GM21529 (cell line): ENCODE results near the gene ABCC8.

ENCODE experiments used
- ATAC-seq: cut with Tn5 transposase; IDR thresholded peaks from one replicate; pipeline ENCODE4 v1.9.1; 2021; ENCODE audit not compliant: unreplicated experiment

Gene ABCC8

GRCh38 chr11:17406818-17407149 lies 69.9 kb downstream of the ABCC8 start:
- no peak for ATAC-seq

DNA sequence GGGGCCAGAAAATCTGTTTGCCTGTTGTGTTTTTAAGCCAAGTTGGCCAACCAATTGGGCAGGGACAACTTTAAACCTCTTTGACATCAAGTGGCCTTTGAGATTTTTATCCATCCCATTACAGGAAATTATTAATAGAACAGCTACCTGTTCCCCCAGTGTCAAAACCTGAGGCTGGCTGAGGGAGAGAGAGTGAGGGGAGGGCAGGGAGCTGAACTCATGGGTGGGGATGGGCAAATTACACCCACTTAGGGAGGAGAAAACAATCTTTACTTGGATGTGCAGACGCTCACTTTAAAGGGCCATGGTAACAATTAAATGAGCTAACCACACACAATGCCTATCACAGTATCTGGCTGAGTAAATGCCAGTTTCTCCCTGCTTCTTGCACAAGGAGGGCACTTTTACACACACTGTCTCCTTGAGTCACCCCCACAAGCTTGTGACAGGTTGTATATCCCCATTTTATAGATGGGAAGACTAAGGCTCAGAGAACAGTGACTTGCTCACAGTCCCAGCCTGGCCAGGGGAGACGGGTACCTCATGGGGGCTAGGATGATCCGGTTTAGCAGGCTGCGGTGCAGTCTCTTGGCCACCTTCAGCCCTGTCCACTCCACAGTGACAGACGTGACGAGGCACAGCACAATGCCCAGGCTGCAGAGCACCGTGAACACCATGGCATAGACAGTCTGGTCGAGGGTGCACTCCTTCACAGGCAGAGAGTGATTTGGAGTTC lies 70.4 kb downstream of the ABCC8 start:
- ATAC-seq, result no peak

DNA sequence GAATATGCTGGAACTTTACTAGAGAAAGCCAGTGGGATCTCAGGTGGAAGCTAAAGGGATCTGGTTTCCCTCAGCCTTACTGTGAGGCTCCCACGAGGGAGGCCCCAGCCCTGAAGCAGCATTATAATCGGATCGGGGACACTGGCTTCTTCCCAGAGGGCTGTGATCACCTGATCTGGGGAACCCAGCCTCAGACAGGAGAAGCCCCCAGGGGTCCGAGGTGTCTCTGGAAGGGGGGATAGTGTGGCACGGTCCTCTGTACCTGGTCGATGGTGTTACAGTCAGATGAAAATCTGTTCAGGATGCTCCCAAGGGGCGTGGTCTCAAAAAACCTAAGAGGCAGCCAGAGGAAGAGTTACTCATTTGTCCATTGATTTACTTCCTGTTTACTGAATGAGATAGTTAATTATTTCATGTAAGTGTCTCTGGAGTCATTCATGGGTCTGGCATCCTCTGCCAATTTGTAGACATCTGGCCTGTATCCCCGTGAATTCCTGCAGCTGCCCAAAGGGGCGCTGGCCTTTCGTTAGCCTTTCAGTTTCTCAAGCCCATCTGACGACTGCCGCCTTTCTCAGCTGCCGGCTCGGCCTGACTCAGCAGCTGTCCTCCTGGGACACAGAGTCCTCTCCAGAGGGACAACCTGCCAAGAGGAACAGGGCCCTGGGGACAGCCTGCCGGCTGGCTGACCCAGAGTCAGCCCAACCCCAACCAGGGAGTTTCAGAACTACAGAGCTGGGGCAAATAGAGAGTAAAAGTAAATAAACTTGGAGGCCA lies 71.2 kb downstream of the ABCC8 start:
- ATAC-seq, result peak; percentile 70

DNA sequence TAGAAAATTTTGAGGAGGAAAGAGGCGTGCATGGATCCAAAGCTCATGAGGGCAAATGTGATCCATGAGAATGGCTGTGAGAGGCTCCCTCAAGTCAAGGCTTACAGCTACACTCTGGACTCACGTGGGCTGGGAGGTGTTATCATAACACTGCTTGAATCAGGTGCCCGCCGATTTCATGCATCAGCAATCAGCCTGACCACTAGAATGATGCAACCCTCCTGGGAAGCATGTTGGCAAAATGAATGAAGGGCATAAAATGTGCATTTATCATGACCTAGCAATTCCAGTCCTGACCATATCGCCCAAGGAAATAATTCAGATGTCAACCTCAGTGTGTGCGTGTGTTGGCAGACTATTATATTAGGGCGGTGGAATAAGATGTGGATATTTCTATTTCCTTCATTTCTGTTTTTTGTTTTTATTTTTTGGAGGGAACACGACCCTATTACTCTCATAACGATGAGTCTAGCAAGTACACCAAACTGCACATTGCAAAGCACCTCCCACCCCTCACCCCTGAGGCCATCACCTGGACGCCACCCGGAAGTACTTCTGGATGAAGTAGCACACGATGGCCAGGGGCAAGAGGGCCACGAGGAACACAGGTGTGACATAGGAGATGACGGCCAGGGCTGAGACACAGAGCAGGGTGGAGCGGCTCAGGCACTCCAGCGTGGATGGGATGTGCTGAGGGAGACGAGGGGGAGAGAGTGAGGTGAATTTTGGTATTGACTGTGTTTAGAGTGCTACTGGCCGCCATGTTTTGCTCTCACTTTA lies 72.5 kb downstream of the ABCC8 start:
- no peak for ATAC-seq

GRCh38 chr11:17402486-17402885 lies 74.2 kb downstream of the ABCC8 start:
- ATAC-seq, result no peak

GRCh38 chr11:17401841-17402240 lies 74.8 kb downstream of the ABCC8 start:
- ATAC-seq, result no peak

DNA sequence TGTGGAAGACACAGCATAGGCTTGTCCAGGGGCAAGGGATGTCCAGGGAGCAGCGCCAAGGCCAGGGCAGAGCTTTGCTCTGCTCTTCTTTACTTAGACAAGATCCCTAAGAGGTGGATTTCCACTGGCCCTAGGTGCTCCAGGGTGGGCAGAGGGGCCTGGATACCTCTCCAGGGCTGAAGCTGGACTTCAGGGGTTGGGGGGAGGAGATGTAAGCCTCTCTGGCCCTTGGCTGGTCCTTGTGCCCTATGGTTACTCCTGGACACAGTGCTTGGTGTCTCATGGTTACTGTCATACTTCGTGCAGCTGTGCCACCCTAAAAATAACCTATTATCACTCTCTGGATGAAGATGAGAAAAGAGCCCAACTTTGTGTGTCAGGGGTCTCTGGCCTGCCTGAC lies 75.3 kb downstream of the ABCC8 start:
- ATAC-seq, result no peak

DNA sequence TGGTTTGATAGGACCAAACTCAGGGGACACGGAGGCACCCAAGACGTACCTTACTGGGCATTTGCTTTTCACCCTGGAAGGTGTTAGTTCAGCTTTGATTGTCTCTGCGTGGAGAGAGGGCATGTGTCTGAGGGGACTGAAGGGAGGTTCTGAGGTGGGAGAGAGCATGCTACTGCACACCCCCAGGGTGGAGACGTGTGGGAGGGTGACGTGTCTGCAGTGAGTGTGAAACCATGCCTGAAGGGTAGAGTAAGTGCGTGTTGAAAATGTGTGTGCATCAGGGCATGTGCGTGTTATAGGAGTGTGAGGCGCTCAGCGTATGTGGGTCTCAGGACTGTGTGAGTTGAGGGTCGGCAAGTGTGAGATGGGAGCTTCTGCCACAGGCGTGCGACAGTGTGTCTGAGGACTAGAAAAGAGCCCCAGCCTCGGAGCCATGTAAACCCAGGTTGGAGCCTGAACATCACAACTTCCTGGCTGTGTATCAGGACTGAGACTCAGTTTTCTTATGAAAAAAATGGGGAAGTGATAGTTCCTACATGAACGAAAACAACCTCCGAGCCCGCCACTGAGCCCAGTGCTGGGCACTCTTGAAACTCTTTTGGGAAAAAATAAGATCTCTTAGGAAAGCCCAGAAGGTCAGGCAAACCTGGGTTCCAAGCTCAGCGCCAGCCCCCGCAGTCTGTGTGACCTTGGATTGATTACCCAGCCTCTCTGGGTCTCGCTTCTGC lies 76.4 kb downstream of the ABCC8 start:
- ATAC-seq, result peak; percentile 71

DNA sequence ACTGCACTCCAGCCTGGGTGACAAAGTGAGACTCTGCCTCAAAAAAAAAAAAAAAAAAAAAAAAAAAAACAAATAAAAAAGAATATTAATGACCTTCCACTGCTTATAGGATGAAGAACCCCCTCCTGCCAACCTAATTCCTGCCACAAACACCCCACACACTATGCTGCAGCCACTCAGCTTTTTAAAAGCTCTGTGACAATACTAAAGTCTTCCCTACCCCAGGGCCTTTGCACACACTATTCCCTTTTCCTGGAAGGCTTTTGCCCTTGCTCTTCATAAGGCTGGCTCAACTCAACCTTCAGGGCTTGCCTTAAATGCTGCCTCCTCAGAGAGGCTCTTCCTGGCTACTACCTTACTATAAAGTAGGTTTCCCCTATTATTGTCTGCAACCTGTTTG lies 77.4 kb downstream of the ABCC8 start:
- no peak for ATAC-seq

DNA sequence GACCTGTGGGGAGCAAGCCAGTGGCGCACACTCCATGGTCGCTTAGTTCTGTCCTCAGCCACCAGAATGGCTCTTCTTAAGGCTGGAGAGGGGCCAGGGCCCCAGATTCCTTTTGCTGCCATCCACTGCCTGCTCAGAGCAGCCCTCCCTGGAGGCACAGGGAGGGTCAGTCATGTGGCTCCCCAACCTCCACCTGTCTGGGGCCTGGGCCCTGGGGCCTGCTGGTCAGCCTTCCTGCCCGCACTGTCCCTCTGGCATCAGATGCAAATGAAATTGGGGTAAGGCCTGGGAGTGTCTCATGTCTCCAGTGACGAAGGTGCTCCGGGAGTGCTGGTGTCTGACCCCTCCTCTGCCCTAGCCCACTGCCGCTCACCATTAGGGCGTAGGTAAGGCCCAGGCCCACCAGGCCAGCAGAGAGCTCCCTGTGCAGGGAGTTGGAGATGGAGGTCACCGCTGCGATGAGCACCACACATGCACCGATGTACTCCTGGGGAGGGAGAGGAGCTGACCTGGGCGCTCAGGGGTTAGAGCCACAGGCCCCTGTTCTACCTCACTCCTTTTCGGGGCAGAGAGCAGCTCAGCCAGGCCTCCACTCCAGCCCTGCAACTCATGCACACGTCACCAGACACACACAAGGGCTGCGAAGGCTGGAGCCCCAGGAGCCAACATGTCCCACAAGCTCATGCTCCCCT lies 79.2 kb downstream of the ABCC8 start:
- no peak for ATAC-seq

- no peak for ATAC-seq
Measured at GRCh38 chr11:17396598-17397310, 79.9 kb downstream of the ABCC8 start.

GRCh38 chr11:17395978-17396377 lies 80.7 kb downstream of the ABCC8 start:
- no peak for ATAC-seq

DNA sequence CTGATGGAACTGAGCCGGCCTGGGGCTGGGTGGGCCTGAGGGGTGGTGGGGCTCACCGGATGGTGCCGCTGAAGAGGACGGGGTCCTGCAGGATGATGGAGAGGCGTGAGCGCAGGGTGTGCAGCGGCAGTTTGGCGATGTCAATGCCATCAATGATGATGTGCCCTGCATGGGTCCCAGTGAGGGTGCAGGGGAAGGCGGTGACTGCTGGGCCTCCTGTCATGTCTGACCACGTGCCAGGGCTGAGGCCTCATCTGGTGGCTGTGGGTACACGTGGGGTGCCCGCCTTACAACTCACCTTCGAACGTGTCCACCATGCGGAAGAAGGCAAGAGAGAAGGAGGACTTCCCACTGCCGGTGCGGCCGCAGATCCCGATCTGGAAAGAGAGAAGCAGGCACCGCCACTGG lies 81.1 kb downstream of the ABCC8 start:
- ATAC-seq, result no peak

GRCh38 chr11:17394743-17395390 lies 81.8 kb downstream of the ABCC8 start:
- ATAC-seq, result no peak

DNA sequence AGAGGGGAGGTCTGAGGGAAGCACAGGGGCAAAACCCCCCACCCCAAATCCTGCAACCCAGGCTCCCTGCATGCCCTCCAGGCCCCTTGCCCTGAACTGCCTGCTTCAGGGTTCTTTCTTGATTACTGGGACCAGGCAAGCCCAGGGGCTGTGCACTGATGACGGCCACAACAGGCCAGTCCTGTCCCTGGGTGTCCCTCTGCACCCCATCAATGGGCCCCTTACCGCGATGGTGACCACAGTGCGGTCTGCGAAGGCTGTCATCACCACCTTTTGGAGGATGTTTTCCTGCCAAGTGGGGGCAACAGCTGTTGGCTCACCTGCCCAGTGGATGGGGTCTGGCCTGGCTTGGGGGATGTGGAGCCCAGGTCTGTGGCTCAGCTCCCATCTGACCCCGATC lies 83.2 kb downstream of the ABCC8 start:
- ATAC-seq, result no peak

GRCh38 chr11:17392872-17393271 lies 83.8 kb downstream of the ABCC8 start:
- ATAC-seq, result no peak

DNA sequence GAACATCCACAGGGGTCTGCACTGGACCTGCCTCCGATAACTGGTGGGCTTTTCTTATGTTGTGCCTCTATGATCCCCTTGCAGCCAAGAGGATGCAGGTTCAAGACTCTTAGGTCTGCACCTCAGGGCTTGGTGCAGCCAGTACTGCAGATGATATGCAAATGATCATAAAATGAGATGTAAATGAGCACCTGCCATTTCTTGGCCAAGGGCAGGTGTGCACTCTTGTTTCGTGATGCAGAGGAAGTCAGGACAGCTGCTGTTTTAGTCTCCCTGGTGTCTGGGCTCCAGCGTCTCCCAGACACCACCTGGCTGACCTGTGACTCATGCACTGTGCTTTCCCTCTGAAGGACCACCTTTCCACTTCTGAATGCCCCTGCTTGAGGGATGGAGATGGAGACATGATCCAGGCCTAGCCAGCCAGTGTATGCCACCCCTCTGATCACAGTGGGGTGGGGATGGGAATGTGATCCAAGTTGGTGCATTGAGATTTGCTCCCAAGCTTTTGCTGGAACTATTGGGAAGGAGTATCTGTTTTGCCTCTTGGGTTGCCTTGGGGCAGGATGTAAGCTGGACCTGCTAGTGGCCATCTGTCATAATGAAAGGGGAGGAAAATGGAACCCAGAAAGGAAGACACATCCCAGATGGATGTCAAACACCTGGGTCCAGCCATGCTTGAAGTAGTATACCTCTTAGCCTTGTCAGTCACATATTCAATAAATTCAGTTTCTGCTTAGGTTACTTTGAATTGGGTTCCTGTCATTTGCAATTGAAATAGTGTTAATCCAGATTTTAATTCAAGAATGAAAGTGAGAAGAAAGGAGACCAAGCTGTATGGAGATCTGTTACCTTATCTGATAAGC lies 84.9 kb downstream of the ABCC8 start:
- ATAC-seq, result no peak

DNA sequence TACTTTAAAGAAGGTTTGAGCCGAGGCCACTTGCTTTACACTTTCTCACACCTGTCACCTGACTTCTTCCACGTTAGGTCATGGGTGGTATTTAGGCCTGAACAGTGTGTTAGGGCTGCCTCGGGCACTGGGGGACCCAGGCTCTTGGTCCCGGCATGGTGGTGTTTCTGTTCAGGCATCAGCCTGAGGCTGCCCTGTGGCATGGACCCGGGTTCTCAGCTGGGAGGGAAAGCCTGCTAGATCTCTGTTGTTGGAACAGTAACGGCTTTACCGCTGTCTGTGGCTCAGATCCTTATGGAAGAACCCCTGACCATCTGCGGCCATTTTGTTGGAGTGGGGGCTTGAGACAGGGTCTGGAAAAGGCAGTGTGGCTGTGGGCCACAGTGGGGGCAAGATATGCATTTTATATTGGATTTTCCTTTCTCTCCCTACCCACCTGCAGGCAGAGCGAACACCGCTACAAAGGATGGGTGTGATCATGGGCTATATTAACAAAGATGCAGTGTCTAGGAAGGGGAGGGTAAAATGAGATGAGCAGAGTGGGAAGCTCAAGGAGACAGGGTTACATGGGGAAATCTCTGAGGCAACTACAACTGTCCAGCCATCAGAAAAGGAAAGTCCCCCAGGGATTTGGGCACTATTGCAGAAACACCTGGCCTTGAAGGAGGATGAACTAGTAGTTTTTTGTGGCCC lies 86.5 kb downstream of the ABCC8 start:
- no peak for ATAC-seq
